DOHH2 (cell line): Measurements from ENCODE around the gene CLEC7A.

Experiments used
- H3F3A ChIP-seq: fragments of 200-600 bp; sonication (generic), shearing (Covaris generic); 2 replicates; pipeline ENCODE4 v1.6.0; 2016; ENCODE audit warnings: antibody characterized with exemption, mild to moderate bottlenecking; ENCODE audit not compliant: control insufficient read depth, insufficient read depth
- H3K27ac ChIP-seq: fragments of 200-600 bp; sonication (generic); 2 replicates; pipeline ENCODE4 v1.5.1; 2014; ENCODE audit warnings: low read depth, mild to moderate bottlenecking, low read length, moderate library complexity
- H3K27me3 ChIP-seq: fragments of 200-600 bp; sonication (generic); 2 replicates; pipeline ENCODE4 v1.6.1; 2014; ENCODE audit warnings: mild to moderate bottlenecking, low read length, mixed read lengths; ENCODE audit not compliant: control insufficient read depth
- H3K36me3 ChIP-seq: fragments of 200-600 bp; sonication (generic); 2 replicates; pipeline ENCODE4 v1.6.1; 2014; ENCODE audit warnings: mild to moderate bottlenecking, low read length, moderate library complexity, mixed read lengths; ENCODE audit not compliant: control insufficient read depth
- H3K4me1 ChIP-seq: fragments of 200-600 bp; sonication (generic); 2 replicates; pipeline ENCODE4 v1.6.1; 2014; ENCODE audit warnings: mild to moderate bottlenecking, low read length, mixed read lengths; ENCODE audit not compliant: control insufficient read depth
- H3K4me2 ChIP-seq: fragments of 200-600 bp; sonication (generic); 2 replicates; pipeline ENCODE4 v1.6.0; 2014; ENCODE audit warnings: mild to moderate bottlenecking, low read length, moderate library complexity
- H3K4me3 ChIP-seq: fragments of 200-600 bp; sonication (generic); 2 replicates; pipeline ENCODE4 v1.5.1; 2014; ENCODE audit warnings: mild to moderate bottlenecking, low read length, mixed read lengths
- H3K79me2 ChIP-seq: fragments of 200-600 bp; sonication (generic); 2 replicates; pipeline ENCODE4 v1.6.1; 2014; ENCODE audit warnings: mild to moderate bottlenecking, low read length, mixed read lengths; ENCODE audit not compliant: control insufficient read depth
- H3K9me2 ChIP-seq: fragments of 200-600 bp; sonication (generic); replicated peaks from 2 replicates; pipeline ENCODE4 v1.6.1; 2014; ENCODE audit warnings: mild to moderate bottlenecking, low read length, mixed read lengths; ENCODE audit not compliant: control insufficient read depth
- H3K9me3 ChIP-seq: fragments of 200-600 bp; sonication (generic); 2 replicates; pipeline ENCODE4 v1.6.1; 2014; ENCODE audit warnings: antibody characterized with exemption, low read length, mixed read lengths; ENCODE audit not compliant: control insufficient read depth, insufficient read depth
- H4K20me1 ChIP-seq: fragments of 200-600 bp; sonication (generic); 2 replicates; pipeline ENCODE4 v1.6.0; 2014; ENCODE audit warnings: low read depth, mild to moderate bottlenecking, antibody characterized with exemption, low read length, moderate library complexity; ENCODE audit not compliant: control insufficient read depth, insufficient read depth
- EZH2phosphoT487 ChIP-seq: fragments of 200-600 bp; sonication (generic); IDR thresholded peaks from 2 replicates; pipeline ENCODE4 v1.6.1; 2017; ENCODE audit warnings: borderline replicate concordance, mild to moderate bottlenecking, antibody characterized with exemption, low read length, moderate library complexity, mixed read lengths
- TF ChIP-seq, protein P1 (sequence below): fragments of 200-600 bp; sonication (generic); IDR thresholded peaks from one replicate; pipeline ENCODE4 v1.5.1; 2014; ENCODE audit warnings: antibody characterized with exemption, mild to moderate bottlenecking, low read depth, low read length; ENCODE audit not compliant: poor library complexity, severe bottlenecking

CLEC7A gene

GRCh38 chr12:10142976-10143589 lies 13.1 kb upstream of the CLEC7A start:
- no peak overlapping the region for H3K27ac ChIP-seq
- H3K4me1 ChIP-seq = peaks cover 4% of the 10 kb centered on the region; the same call in 1 of the 2 replicates
- H3K9me2 ChIP-seq = no peaks in the 10 kb centered on the region
- no peaks in the 10 kb centered on the region for H3K27me3 ChIP-seq
- H4K20me1 ChIP-seq = no peaks in the 10 kb centered on the region
- no peaks in the 10 kb centered on the region for H3F3A ChIP-seq
- H3K36me3 ChIP-seq = no peaks in the 10 kb centered on the region
- H3K4me2 ChIP-seq = no peak overlapping the region
- TF ChIP-seq EZH2phosphoT487 = no peak
- TF ChIP-seq, protein P1, sequence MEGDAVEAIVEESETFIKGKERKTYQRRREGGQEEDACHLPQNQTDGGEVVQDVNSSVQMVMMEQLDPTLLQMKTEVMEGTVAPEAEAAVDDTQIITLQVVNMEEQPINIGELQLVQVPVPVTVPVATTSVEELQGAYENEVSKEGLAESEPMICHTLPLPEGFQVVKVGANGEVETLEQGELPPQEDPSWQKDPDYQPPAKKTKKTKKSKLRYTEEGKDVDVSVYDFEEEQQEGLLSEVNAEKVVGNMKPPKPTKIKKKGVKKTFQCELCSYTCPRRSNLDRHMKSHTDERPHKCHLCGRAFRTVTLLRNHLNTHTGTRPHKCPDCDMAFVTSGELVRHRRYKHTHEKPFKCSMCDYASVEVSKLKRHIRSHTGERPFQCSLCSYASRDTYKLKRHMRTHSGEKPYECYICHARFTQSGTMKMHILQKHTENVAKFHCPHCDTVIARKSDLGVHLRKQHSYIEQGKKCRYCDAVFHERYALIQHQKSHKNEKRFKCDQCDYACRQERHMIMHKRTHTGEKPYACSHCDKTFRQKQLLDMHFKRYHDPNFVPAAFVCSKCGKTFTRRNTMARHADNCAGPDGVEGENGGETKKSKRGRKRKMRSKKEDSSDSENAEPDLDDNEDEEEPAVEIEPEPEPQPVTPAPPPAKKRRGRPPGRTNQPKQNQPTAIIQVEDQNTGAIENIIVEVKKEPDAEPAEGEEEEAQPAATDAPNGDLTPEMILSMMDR = no peak
- no peaks in the 10 kb centered on the region for H3K9me3 ChIP-seq
- no peak overlapping the region for H3K4me3 ChIP-seq
- H3K79me2 ChIP-seq = no peaks in the 10 kb centered on the region

DNA sequence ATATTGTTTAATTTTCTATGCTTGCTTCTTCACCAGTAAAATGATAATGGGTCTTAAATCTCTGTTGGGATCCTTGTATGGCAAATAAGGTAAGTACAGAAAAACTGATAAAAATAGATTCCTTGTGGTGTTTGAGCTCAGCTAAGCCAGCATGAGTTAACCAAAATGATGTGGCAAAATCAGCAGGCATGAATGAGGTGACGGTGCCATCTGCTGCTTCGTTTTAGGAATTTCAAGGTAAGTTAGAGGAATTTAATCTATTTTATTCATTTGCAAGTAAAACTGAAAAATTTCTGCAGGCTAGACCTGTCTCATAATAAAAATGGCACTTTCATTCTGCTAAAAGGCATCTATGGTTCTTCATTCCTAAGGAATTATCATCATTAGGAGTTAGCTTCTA lies 10.0 kb upstream of the CLEC7A start:
- TF ChIP-seq EZH2phosphoT487 = no peak
- TF ChIP-seq, protein P1 = no peak
- Histone ChIP-seq H3K4me2 (no peak overlapping the region), H3K9me3 (no peaks in the 10 kb centered on the region), H3K36me3 (no peaks in the 10 kb centered on the region), H3K4me1 (no peaks in the 10 kb centered on the region), H3K27ac (no peak overlapping the region), H3K79me2 (no peaks in the 10 kb centered on the region), H3K4me3 (no peak overlapping the region), H4K20me1 (no peaks in the 10 kb centered on the region), H3K27me3 (peaks cover 5% of the 10 kb centered on the region; the same call in 1 of the 2 replicates), H3K9me2 (no peaks in the 10 kb centered on the region), H3F3A (no peaks in the 10 kb centered on the region)

DNA sequence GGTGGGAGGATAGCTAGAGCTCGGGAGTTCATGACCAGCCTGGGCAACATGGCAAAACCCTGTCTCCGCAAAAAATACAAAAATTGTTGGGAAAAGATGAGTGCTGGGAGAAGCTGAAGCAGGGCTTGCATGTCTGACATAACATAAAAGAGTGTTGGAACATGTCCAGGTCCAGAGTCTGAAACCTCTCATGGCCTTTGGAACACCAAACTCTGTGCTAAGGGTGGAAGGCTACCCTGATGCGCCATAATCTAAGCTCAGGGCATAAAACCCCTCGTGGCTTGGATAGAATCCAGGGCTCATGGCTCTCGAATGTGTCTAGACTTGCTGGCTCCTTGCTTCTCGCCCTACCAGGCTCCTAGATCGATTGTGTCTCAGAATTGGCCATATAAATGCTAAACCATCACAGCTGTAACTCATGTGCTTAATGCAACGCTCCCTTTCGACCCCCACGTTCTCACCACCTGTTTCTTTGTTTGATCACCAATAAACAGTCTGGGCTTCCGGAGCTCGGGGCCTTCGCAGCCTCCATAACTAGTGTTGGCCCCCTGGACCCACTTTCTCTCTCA lies 6.7 kb upstream of the CLEC7A start:
- Histone ChIP-seq H3K9me2 (no peaks in the 10 kb centered on the region), H3K27ac (no peak overlapping the region), H3K4me2 (no peak overlapping the region), H3K79me2 (no peaks in the 10 kb centered on the region), H3K27me3 (peaks cover 5% of the 10 kb centered on the region; the same call in 1 of the 2 replicates), H3F3A (no peaks in the 10 kb centered on the region), H3K36me3 (no peaks in the 10 kb centered on the region), H3K9me3 (no peaks in the 10 kb centered on the region), H4K20me1 (no peaks in the 10 kb centered on the region), H3K4me1 (no peaks in the 10 kb centered on the region), H3K4me3 (no peak overlapping the region)
- no peak for TF ChIP-seq EZH2phosphoT487
- TF ChIP-seq, protein P1 = no peak
